Neuronal stem cell (in vitro differentiated cells): ENCODE results near the gene PLAC1.
A peak's percentile ranks its signal among the peaks of the same experiment; 100 is the strongest.

Experiments
- DNase-seq: peaks from one replicate; pipeline ENCODE4 v3.0.0-alpha.2; 2013; ENCODE audit warnings: low spot score
- H2AFZ ChIP-seq: one replicate; pipeline ENCODE4 v1.6.1; 2013; ENCODE audit warnings: mild to moderate bottlenecking, low read length, inconsistent platforms
- H2AK5ac ChIP-seq: 2 replicates; pipeline ENCODE4 v1.6.1; 2013; ENCODE audit warnings: low read depth, mild to moderate bottlenecking, inconsistent platforms, low read length, moderate library complexity, mixed read lengths
- H2BK120ac ChIP-seq: 2 replicates; pipeline ENCODE4 v1.6.1; 2013; ENCODE audit warnings: low read depth, mild to moderate bottlenecking, inconsistent platforms, low read length, moderate library complexity, mixed read lengths
- H2BK12ac ChIP-seq: one replicate; pipeline ENCODE4 v1.6.1; 2013; ENCODE audit warnings: low read length, inconsistent platforms
- H2BK15ac ChIP-seq: 2 replicates; pipeline ENCODE4 v1.6.1; 2013; ENCODE audit warnings: mild to moderate bottlenecking, low read length, inconsistent platforms, mixed read lengths
- H2BK5ac ChIP-seq: one replicate; pipeline ENCODE4 v1.6.1; 2013; ENCODE audit warnings: inconsistent platforms, mild to moderate bottlenecking, low read length, moderate library complexity
- H3K14ac ChIP-seq: one replicate; pipeline ENCODE4 v1.6.1; 2013; ENCODE audit warnings: low read length, inconsistent platforms
- H3K18ac ChIP-seq: 2 replicates; pipeline ENCODE4 v1.6.1; 2013; ENCODE audit warnings: low read length, inconsistent platforms
- H3K23ac ChIP-seq: 2 replicates; pipeline ENCODE4 v1.6.1; 2013; ENCODE audit warnings: low read depth, mild to moderate bottlenecking, mixed read lengths, low read length, inconsistent platforms; ENCODE audit not compliant: poor library complexity
- H3K27ac ChIP-seq: replicated peaks from 3 replicates; pipeline ENCODE4 v1.5.1; 2013; ENCODE audit warnings: low read length, inconsistent platforms
- H3K27me3 ChIP-seq, 3 experiments: 2 replicates each; pipeline ENCODE4 v1.6.1; 2013; ENCODE audit warnings: low read length in 3 of 3, mild to moderate bottlenecking in 2 of 3, inconsistent platforms in 1 of 3, low read depth in 1 of 3, mixed read lengths in 1 of 3, moderate library complexity in 1 of 3; ENCODE audit not compliant: control insufficient read depth in 3 of 3, insufficient read depth in 3 of 3
- H3K36me3 ChIP-seq, 2 donors: replicated peaks in 1 of 2; 2 replicates each; pipeline ENCODE4 v1.6.1; 2013; ENCODE audit warnings: low read length in 2 of 2; ENCODE audit not compliant: control insufficient read depth in 2 of 2, insufficient read depth in 2 of 2
- H3K4ac ChIP-seq: 2 replicates; pipeline ENCODE4 v1.6.1; 2013; ENCODE audit warnings: inconsistent platforms, mild to moderate bottlenecking, low read length, moderate library complexity
- H3K4me1 ChIP-seq, 2 donors: 1 replicate in 1 of 2; 2 replicates in 1 of 2; pipeline ENCODE4 v1.6.1; 2013; ENCODE audit warnings: low read length in 2 of 2, low read depth in 1 of 2; ENCODE audit not compliant: control insufficient read depth in 2 of 2, insufficient read depth in 1 of 2
- H3K4me2 ChIP-seq: one replicate; pipeline ENCODE4 v1.6.1; 2013; ENCODE audit warnings: mild to moderate bottlenecking, low read length, inconsistent platforms; ENCODE audit not compliant: insufficient read depth, poor library complexity, severe bottlenecking
- H3K4me3 ChIP-seq, 2 donors: 2 replicates each; pipeline ENCODE4 v1.5.1; 2013; ENCODE audit warnings: low read length in 2 of 2, mild to moderate bottlenecking in 2 of 2, inconsistent platforms in 1 of 2, moderate library complexity in 1 of 2
- H3K79me1 ChIP-seq: one replicate; pipeline ENCODE4 v1.6.1; 2013; ENCODE audit warnings: low read depth, mild to moderate bottlenecking, inconsistent platforms, low read length, moderate library complexity
- H3K9ac ChIP-seq: one replicate; pipeline ENCODE4 v1.6.1; 2013; ENCODE audit warnings: mild to moderate bottlenecking, low read depth, low read length, inconsistent platforms; ENCODE audit not compliant: poor library complexity
- H3K9me3 ChIP-seq, 2 donors: replicated peaks in 1 of 2; 2 replicates each; pipeline versions ENCODE3 to v1.6.1; 2013; ENCODE audit warnings: low read length in 2 of 2, mild to moderate bottlenecking in 2 of 2, inconsistent platforms in 1 of 2, low read depth in 1 of 2, mixed read lengths in 1 of 2, moderate library complexity in 1 of 2; ENCODE audit not compliant: control insufficient read depth in 2 of 2, insufficient read depth in 1 of 2
- H4K8ac ChIP-seq: one replicate; pipeline ENCODE4 v1.6.1; 2013; ENCODE audit warnings: low read depth, mild to moderate bottlenecking, inconsistent platforms, low read length, moderate library complexity
- H4K91ac ChIP-seq: one replicate; pipeline ENCODE4 v1.6.1; 2013; ENCODE audit warnings: low read length, low read depth, mild to moderate bottlenecking, inconsistent platforms; ENCODE audit not compliant: poor library complexity
- WGBS, 2 donors: extraction: QIAGEN DNeasy Blood & Tissue Kit; methylation state at CpG; one replicate each; pipeline ENCODE4 v1.1.7; 2013; ENCODE audit warnings: missing lambda C conversion rate in 2 of 2, mixed read lengths in 1 of 2; ENCODE audit not compliant: insufficient read length in 2 of 2, insufficient replicate concordance in 1 of 2; ENCODE audit errors: extremely low coverage in 2 of 2; 5-methylcytosine and 5-hydroxymethylcytosine counted together

The PLAC1 gene

DNA sequence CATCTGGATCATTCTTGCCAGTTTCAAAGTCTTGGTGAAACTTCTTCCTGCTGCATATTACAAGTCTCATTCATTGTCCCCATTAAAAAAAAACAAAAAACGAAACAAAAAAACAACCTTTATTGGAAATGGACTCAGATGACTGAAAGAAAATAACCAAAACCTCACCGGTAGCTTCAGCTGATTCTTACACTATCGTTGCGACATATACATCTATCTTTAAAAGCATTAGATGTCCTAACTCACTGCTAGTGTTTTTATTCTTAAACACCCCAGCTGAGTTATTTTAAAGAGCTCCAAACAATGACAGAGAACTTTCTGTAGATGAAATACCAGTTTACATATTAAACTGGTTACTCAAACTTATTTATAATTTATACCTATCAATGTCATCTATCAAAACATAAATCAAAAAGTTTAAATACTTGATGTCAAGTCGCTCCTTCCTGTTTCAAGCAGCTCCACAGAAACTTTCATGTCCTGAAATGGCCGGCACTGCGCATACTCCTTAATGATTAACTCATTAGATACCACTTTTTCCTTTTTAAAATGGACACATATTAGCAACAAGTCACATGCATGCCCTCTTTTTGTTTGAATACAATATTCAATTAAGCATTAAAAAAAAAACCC, 111.1 kb downstream of the PLAC1 start:
- no peak overlapping the region for H3K4ac ChIP-seq
- no peak for DNase-seq
- no peak overlapping the region for H3K14ac ChIP-seq
- no peaks in the 10 kb centered on the region for H3K79me1 ChIP-seq
- H3K9me3 ChIP-seq = no peaks in the 10 kb centered on the region
- no peak overlapping the region for H3K4me2 ChIP-seq
- H3K18ac ChIP-seq = no peak overlapping the region
- H2BK12ac ChIP-seq = no peak overlapping the region
- H3K4me3 ChIP-seq = peak overlapping the region in 1 of 2 donors; percentile 59
- no peak overlapping the region for H3K27ac ChIP-seq
- H2BK15ac ChIP-seq = no peak overlapping the region
- peaks cover 2 to 59% (median 10%) of the 10 kb centered on the region in 3 experiments for H3K27me3 ChIP-seq
- no peak overlapping the region for H2AFZ ChIP-seq
- H4K91ac ChIP-seq = no peak overlapping the region
- H3K4me1 ChIP-seq = peaks cover 2 to 13% of the 10 kb centered on the region in 2 donors
- no CpG with 5 or more reads among the region's 7 CpGs for WGBS, 2 donors
- H2AK5ac ChIP-seq = no peak overlapping the region
- H2BK120ac ChIP-seq = no peak overlapping the region
- no peak overlapping the region for H3K23ac ChIP-seq
- H2BK5ac ChIP-seq = no peak overlapping the region
- no peaks in the 10 kb centered on the region for H3K36me3 ChIP-seq
- H3K9ac ChIP-seq = no peak overlapping the region
- no peak overlapping the region for H4K8ac ChIP-seq

DNA sequence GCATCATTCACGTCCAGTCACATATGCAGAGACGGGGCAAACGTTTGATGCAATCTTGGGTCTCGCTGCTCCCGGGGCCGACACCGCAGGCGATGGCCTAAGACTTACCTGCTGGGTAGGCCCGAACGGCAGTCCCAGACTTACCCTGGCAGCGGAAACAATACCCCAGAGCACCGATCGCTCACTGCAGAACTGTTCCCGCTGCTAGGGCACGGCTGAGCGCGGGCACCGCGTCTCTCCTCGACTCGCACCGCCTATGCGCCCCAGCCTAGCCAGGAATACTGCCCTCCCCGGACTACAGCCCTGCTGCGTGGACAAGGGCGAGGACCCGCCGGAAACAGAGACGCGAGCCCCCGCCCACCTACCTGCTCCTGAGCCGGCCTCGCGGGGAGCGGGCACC, 112.1 kb downstream of the PLAC1 start:
- Histone ChIP-seq H3K4me2 (peak overlapping the region; percentile 2), H3K4ac (no peak overlapping the region), H3K18ac (no peak overlapping the region), H2BK5ac (no peak overlapping the region), H4K8ac (no peak overlapping the region), H3K9me3 (no peaks in the 10 kb centered on the region), H2BK120ac (no peak overlapping the region), H3K14ac (no peak overlapping the region), H2AFZ (no peak overlapping the region), H3K4me3 (no peak overlapping the region), H4K91ac (no peak overlapping the region), H3K79me1 (no peaks in the 10 kb centered on the region), H3K4me1 (peaks cover 2 to 5% of the 10 kb centered on the region in 2 donors), H3K27ac (no peak overlapping the region), H2BK15ac (peak overlapping the region; percentile 33), H3K27me3 (peaks cover 2 to 49% (median 2%) of the 10 kb centered on the region in 3 experiments), H3K9ac (no peak overlapping the region), H3K36me3 (no peaks in the 10 kb centered on the region), H3K23ac (no peak overlapping the region), H2AK5ac (no peak overlapping the region), H2BK12ac (no peak overlapping the region)
- DNase-seq = no peak
- WGBS, 2 donors = no CpG with 5 or more reads among the region's 35 CpGs

DNA sequence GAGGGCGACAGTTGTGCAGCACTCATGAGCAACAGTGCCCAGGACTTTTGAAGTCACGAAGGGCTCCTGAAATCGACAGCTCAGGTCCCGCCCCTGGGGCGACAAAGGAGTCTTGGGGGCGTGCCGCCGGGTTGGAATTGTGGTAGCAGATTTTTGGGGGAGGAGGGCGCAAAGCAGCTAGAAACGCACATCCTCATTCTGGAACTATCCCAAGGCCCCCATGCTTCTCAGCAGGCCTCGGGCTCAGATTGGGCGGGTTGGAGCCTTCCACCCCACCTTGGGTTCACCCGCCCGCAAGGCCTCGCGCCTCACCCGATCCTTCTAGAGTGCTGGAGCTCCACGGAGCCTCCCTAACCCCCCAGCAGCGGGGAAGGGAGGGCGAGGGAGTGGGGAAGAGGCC, 112.8 kb downstream of the PLAC1 start:
- H3K18ac ChIP-seq = no peak overlapping the region
- H3K4me1 ChIP-seq = peaks cover 2 to 5% of the 10 kb centered on the region in 2 donors
- H2AFZ ChIP-seq = no peak overlapping the region
- H3K79me1 ChIP-seq = no peaks in the 10 kb centered on the region
- H3K27ac ChIP-seq = no peak overlapping the region
- no CpG with 5 or more reads among the region's 20 CpGs for whole genome bisulfite sequencing, 2 donors
- no peak overlapping the region for H4K91ac ChIP-seq
- no peak overlapping the region for H3K23ac ChIP-seq
- H3K4me3 ChIP-seq = no peak overlapping the region
- peak overlapping the region; percentile 57 for H3K4me2 ChIP-seq
- H3K9me3 ChIP-seq = no peaks in the 10 kb centered on the region
- H2BK5ac ChIP-seq = no peak overlapping the region
- no peak for DNase-seq
- H4K8ac ChIP-seq = no peak overlapping the region
- H2AK5ac ChIP-seq = no peak overlapping the region
- H3K36me3 ChIP-seq = no peaks in the 10 kb centered on the region
- H3K9ac ChIP-seq = no peak overlapping the region
- H2BK12ac ChIP-seq = no peak overlapping the region
- no peak overlapping the region for H2BK120ac ChIP-seq
- H3K27me3 ChIP-seq = peaks cover 0 to 43% (median 2%) of the 10 kb centered on the region in 3 experiments
- no peak overlapping the region for H3K14ac ChIP-seq
- no peak overlapping the region for H2BK15ac ChIP-seq
- no peak overlapping the region for H3K4ac ChIP-seq

GRCh38 chrX:134544513-134545151, 113.6 kb downstream of the PLAC1 start:
- no CpG with 5 or more reads among the region's 52 CpGs for WGBS, 2 donors
- Histone ChIP-seq H3K4me2 (peak overlapping the region; percentile 57), H2BK12ac (no peak overlapping the region), H2AK5ac (no peak overlapping the region), H3K79me1 (no peaks in the 10 kb centered on the region), H4K8ac (no peak overlapping the region), H3K4me3 (peak overlapping the region in 1 of 2 donors; percentile 76), H3K27ac (no peak overlapping the region), H4K91ac (no peak overlapping the region), H2AFZ (no peak overlapping the region), H3K9me3 (no peaks in the 10 kb centered on the region), H3K23ac (no peak overlapping the region), H2BK5ac (no peak overlapping the region), H2BK120ac (no peak overlapping the region), H3K18ac (no peak overlapping the region), H3K27me3 (peaks cover 0 to 34% (median 2%) of the 10 kb centered on the region in 3 experiments), H3K4me1 (peaks cover 0 to 3% of the 10 kb centered on the region in 2 donors), H2BK15ac (no peak overlapping the region), H3K4ac (no peak overlapping the region), H3K14ac (no peak overlapping the region), H3K9ac (no peak overlapping the region), H3K36me3 (no peaks in the 10 kb centered on the region)
- DNase-seq = no peak
